HUES64 (cell line): ENCODE measurements around the gene NDUFA8.

Experiments
- H3K27ac ChIP-seq: 2 replicates; pipeline ENCODE4 v1.7.0; 2013; ENCODE audit warnings: low read depth, low read length, inconsistent platforms
- H3K27me3 ChIP-seq: 2 replicates; pipeline ENCODE4 v1.6.1; 2013; ENCODE audit warnings: mild to moderate bottlenecking, low read length; ENCODE audit not compliant: insufficient read depth
- H3K36me3 ChIP-seq: 2 replicates; pipeline ENCODE4 v1.6.1; 2013; ENCODE audit warnings: mild to moderate bottlenecking, low read length; ENCODE audit not compliant: insufficient read depth
- H3K4me1 ChIP-seq: 2 replicates; pipeline ENCODE4 v1.6.1; 2013; ENCODE audit warnings: mild to moderate bottlenecking, low read length, moderate library complexity; ENCODE audit not compliant: insufficient read depth
- H3K4me3 ChIP-seq: 2 replicates; pipeline ENCODE4 v1.5.1; 2013; ENCODE audit warnings: mild to moderate bottlenecking, low read length, moderate library complexity
- H3K9ac ChIP-seq: 2 replicates; pipeline ENCODE4 v1.6.1; 2013; ENCODE audit warnings: mild to moderate bottlenecking, low read depth, low read length
- H3K9me3 ChIP-seq: 2 replicates; pipeline ENCODE4 v1.6.1; 2013; ENCODE audit warnings: low read depth, low read length; ENCODE audit not compliant: insufficient read depth
- WGBS: fragments of 150-250, 120-280 bp; methylation state at CpG from one replicate; pipeline ENCODE4 v1.1.7; 2013; ENCODE audit warnings: missing lambda C conversion rate; 5-methylcytosine and 5-hydroxymethylcytosine counted together

NDUFA8 gene

DNA sequence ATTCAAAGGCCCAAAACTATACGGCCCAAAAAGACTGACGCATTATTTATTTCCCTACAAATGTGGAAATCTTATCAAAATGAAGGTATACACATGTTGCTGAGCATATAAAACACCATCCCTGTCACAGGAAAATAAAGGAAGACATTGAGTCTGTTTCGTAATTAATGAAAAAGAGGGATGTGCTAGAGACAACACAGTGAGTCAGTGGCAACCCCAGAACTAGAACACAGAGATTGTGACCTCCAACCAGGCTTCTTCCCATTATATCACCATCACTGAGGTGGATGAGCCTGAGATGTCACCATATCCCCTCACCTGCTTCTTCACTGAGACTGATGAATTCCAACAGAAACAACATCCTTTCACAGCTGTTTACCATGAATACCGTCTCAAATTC is 3.8 kb downstream of the NDUFA8 start:
- H3K27me3 ChIP-seq = no peaks in the 10 kb centered on the region
- no peaks in the 10 kb centered on the region for H3K9me3 ChIP-seq
- no peak overlapping the region for H3K4me3 ChIP-seq
- H3K4me1 ChIP-seq = peaks cover 7% of the 10 kb centered on the region; the same call in 1 of the 2 replicates
- 98% methylated on average over 4 of the region's 4 CpGs for WGBS
- H3K9ac ChIP-seq = no peak overlapping the region
- H3K27ac ChIP-seq = no peak overlapping the region
- H3K36me3 ChIP-seq = peaks cover 14% of the 10 kb centered on the region

DNA sequence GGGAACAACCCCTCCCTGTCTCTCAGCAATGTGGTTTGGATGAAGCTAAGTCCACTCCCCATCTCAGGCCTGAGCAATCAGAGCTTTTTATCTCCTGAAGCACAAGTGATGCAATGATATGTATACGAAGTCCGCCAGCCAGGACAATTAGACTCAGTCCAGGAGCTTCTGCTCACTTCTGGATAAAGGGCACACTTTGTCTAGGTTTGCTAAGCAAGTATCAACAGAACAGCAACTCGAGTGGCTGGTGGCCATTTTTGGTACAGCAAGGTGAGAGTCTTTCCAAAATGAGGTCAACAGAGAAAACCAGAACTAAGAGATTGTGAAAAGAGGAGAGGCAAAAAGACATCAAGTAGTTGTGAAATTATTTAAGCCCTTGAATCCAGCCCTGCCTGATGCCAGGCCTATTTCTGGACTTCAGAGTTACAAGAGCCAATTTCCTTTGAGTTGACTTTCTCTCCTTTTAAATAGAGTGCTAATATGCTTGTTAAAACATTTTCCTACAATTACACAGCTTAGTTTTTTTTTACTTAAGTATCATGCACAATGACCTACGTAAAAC is 8.2 kb downstream of the NDUFA8 start:
- WGBS = 97% methylated on average over 4 of the region's 4 CpGs
- Histone ChIP-seq H3K27ac (no peak overlapping the region), H3K9ac (no peak overlapping the region), H3K4me1 (no peaks in the 10 kb centered on the region), H3K36me3 (peaks cover 41% of the 10 kb centered on the region), H3K9me3 (no peaks in the 10 kb centered on the region), H3K27me3 (no peaks in the 10 kb centered on the region), H3K4me3 (no peak overlapping the region)

- Histone ChIP-seq H3K36me3 (peaks cover 66% of the 10 kb centered on the region), H3K27ac (no peak overlapping the region), H3K9me3 (no peaks in the 10 kb centered on the region), H3K4me1 (no peaks in the 10 kb centered on the region), H3K9ac (no peak overlapping the region), H3K4me3 (no peak overlapping the region), H3K27me3 (no peaks in the 10 kb centered on the region)
- 92% methylated on average over 2 of the region's 2 CpGs for WGBS
Observed at GRCh38 chr9:122145592-122145863, 14.1 kb downstream of the NDUFA8 start.

DNA sequence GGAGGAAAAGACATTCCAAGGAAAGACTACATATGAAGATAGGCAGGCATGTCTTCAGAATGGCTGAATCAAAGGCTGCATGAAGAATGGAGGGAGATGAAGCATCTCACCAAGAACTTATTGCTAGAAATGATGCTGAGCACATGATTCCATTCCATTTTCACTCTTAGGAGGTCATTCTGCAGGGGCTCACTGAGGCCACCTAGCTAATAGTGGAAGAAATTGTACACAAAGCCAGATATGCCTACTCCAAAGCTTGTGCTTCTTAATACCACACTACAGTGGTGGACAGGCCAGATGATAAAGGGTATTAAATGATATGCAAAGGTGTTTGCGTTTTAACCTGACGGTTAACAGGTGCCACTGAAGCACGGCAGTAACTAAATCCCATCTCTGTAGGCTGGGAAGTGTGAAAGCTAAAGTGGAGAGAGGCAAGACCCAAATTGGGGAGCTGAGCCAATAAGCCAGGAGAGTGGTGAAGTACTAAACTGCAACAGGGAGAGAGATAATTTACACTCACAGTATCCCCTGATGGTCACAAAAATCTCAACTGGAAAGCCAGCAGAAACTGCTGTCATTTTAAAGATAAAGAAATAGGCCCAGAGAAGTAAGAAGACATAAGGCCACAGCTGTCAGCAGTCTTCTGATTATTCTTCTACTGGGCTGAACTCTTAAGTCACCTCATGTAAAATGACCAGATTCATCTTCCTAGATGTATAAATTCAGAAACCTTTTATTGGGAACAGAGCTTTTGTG is 14.6 kb downstream of the NDUFA8 start:
- no peaks in the 10 kb centered on the region for H3K27me3 ChIP-seq
- WGBS = 87% methylated on average over 3 of the region's 3 CpGs
- H3K9me3 ChIP-seq = no peaks in the 10 kb centered on the region
- no peak overlapping the region for H3K9ac ChIP-seq
- no peaks in the 10 kb centered on the region for H3K4me1 ChIP-seq
- H3K27ac ChIP-seq = no peak overlapping the region
- peaks cover 66% of the 10 kb centered on the region for H3K36me3 ChIP-seq
- no peak overlapping the region for H3K4me3 ChIP-seq

- no peaks in the 10 kb centered on the region for H3K27me3 ChIP-seq
- peaks cover 62% of the 10 kb centered on the region for H3K36me3 ChIP-seq
- H3K27ac ChIP-seq = no peak overlapping the region
- 95% methylated on average over 14 of the region's 14 CpGs for WGBS
- no peak overlapping the region for H3K4me3 ChIP-seq
- no peak overlapping the region for H3K9ac ChIP-seq
- H3K9me3 ChIP-seq = no peaks in the 10 kb centered on the region
- 0 out of 2 replicates have a peak, but pooled peaks cover 3% of the 10 kb centered on the region for H3K4me1 ChIP-seq
Observed at GRCh38 chr9:122143876-122144405, 15.6 kb downstream of the NDUFA8 start.

GRCh38 chr9:122143296-122143695 is 16.3 kb downstream of the NDUFA8 start:
- Histone ChIP-seq H3K4me3 (no peak overlapping the region), H3K27ac (no peak overlapping the region), H3K27me3 (no peaks in the 10 kb centered on the region), H3K9me3 (no peaks in the 10 kb centered on the region), H3K36me3 (peaks cover 56% of the 10 kb centered on the region), H3K9ac (no peak overlapping the region), H3K4me1 (0 out of 2 replicates have a peak, but pooled peaks cover 6% of the 10 kb centered on the region)
- 91% methylated on average over 1 of the region's 1 CpG for WGBS

- no peaks in the 10 kb centered on the region for H3K9me3 ChIP-seq
- peaks cover 42% of the 10 kb centered on the region for H3K36me3 ChIP-seq
- WGBS = 96% methylated on average over 5 of the region's 5 CpGs
- no peaks in the 10 kb centered on the region; the same call in 1 of the 2 replicates for H3K27me3 ChIP-seq
- H3K9ac ChIP-seq = no peak overlapping the region
- H3K27ac ChIP-seq = no peak overlapping the region
- H3K4me3 ChIP-seq = no peak overlapping the region
- 0 out of 2 replicates have a peak, but pooled peaks cover 6% of the 10 kb centered on the region for H3K4me1 ChIP-seq
Observed at GRCh38 chr9:122141671-122142070, 17.9 kb downstream of the NDUFA8 start.

GRCh38 chr9:122140368-122141193 is 19.0 kb downstream of the NDUFA8 start:
- Histone ChIP-seq H3K4me1 (0 out of 2 replicates have a peak, but pooled peaks cover 6% of the 10 kb centered on the region), H3K9ac (no peak overlapping the region), H3K4me3 (no peak overlapping the region), H3K27me3 (no peaks in the 10 kb centered on the region; the same call in 1 of the 2 replicates), H3K9me3 (no peaks in the 10 kb centered on the region), H3K27ac (no peak overlapping the region), H3K36me3 (peaks cover 31% of the 10 kb centered on the region)
- WGBS = 93% methylated on average over 8 of the region's 8 CpGs

DNA sequence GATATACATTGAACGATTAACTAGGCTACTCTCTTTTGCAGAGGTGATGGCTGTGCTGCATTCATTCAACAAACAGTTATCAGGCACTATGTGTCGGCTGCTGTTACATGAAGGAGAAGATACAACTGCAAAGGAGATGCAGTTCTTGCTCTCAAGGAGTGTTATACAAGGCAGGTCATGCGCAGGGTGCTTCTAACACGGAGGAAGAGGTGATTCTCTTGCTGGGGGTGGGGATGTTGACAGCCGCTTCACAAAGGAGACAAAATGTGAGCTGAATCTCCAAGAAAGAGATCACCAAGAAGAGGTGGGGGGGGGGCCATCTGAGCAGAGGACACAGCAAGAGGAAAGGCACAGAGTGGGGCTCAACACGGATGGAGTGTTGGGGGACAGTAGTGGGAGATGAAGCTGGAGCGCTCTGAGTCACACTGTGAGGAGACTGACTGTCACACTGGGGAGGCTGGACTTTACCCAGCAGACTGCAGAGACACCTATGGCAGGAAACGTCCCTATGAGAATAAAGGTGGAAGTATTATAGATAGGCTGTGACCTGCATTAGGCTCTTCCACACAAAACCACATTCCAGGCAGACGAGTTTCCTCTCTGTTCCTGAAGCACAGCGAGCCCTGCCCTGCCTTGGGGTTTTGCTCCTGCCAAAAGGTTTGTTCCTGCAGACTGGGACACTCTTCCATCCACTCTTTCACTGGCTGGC is 20.9 kb downstream of the NDUFA8 start:
- Histone ChIP-seq H3K9ac (no peak overlapping the region), H3K9me3 (no peaks in the 10 kb centered on the region), H3K36me3 (peaks cover 13% of the 10 kb centered on the region), H3K27ac (no peak overlapping the region), H3K4me1 (peaks cover 22% of the 10 kb centered on the region; the same call in 1 of the 2 replicates), H3K4me3 (no peak overlapping the region), H3K27me3 (peaks cover 9% of the 10 kb centered on the region; the same call in 1 of the 2 replicates)
- WGBS = 56% methylated on average over 10 of the region's 10 CpGs

GRCh38 chr9:122135529-122135859 is 24.1 kb downstream of the NDUFA8 start:
- H3K27ac ChIP-seq = peak overlapping the region; percentile 53; the same call in 1 of the 2 replicates
- no peak overlapping the region for H3K4me3 ChIP-seq
- H3K4me1 ChIP-seq = peaks cover 37% of the 10 kb centered on the region
- H3K27me3 ChIP-seq = peaks cover 39% of the 10 kb centered on the region
- H3K9me3 ChIP-seq = no peaks in the 10 kb centered on the region
- WGBS = 80% methylated on average over 7 of the region's 7 CpGs
- no peak overlapping the region for H3K9ac ChIP-seq
- no peaks in the 10 kb centered on the region for H3K36me3 ChIP-seq
